PC-9 (cell line): ENCODE results near the gene XCR1. TPM values are rescaled to one million over a fixed set of nuclear protein-coding genes. Genes with fewer than 3 reads are reported as not detected.

Source experiments
- BruUV-seq: library from RNA; stranded (reverse); fragments of 400-500 nt; replicated peaks from 2 replicates; lab custom pipeline; 2021; lab: Mats Ljungman, UMichigan
- CTCF ChIA-PET: fragments of 300-600 bp; sonication (Branson Sonifier 250); formaldehyde crosslinking; loops from one replicate; lab custom pipeline; 2022; ENCODE audit warnings: antibody characterized with exemption; lab: Charles Lee
- POLR2A ChIA-PET: fragments of 300-600 bp; sonication (Branson Sonifier 250); formaldehyde crosslinking; loops from one replicate; lab custom pipeline; 2022; ENCODE audit warnings: antibody characterized with exemption; ENCODE audit not compliant: unreplicated experiment; lab: Charles Lee
- DNase-seq, 2 experiments: peaks; one replicate each; pipeline versions ENCODE4 v3.0.0 to v3.0.0-alpha.2; 2015 to 2022; ENCODE audit warnings: mixed read lengths in 1 of 2
- H2AFZ ChIP-seq: fragments of 200-600 bp; sonication (generic); 2 replicates; pipeline ENCODE4 v1.8.1; 2017; ENCODE audit warnings: antibody characterized with exemption
- H3F3A ChIP-seq: fragments of 200-600 bp; sonication (generic); 2 replicates; pipeline ENCODE4 v1.8.1; 2017; ENCODE audit warnings: antibody characterized with exemption, mild to moderate bottlenecking, low read depth; ENCODE audit not compliant: insufficient read depth
- H3K27ac ChIP-seq: fragments of 200-600 bp; sonication (generic); 2 replicates; pipeline ENCODE4 v1.6.1; 2016; ENCODE audit warnings: mixed run types
- H3K27me3 ChIP-seq: fragments of 200-600 bp; sonication (generic); 2 replicates; pipeline ENCODE4 v1.6.1; 2016; ENCODE audit warnings: low read depth, mixed run types; ENCODE audit not compliant: insufficient read depth
- H3K36me3 ChIP-seq: fragments of 200-600 bp; sonication (generic); 2 replicates; pipeline ENCODE4 v1.6.1; 2016; ENCODE audit warnings: low read depth, mixed run types
- H3K4me1 ChIP-seq: fragments of 200-600 bp; sonication (generic); replicated peaks from 2 replicates; pipeline ENCODE4 v1.6.1; 2016; ENCODE audit warnings: mixed run types; ENCODE audit not compliant: insufficient read depth
- H3K4me2 ChIP-seq: fragments of 200-600 bp; sonication (generic); 2 replicates; pipeline ENCODE4 v1.6.1; 2017; ENCODE audit warnings: mixed run types
- H3K4me3 ChIP-seq: fragments of 200-600 bp; sonication (generic); 2 replicates; pipeline ENCODE4 v1.6.1; 2016; ENCODE audit warnings: mixed run types
- H3K79me2 ChIP-seq: fragments of 200-600 bp; sonication (generic); 2 replicates; pipeline ENCODE4 v1.6.1; 2017; ENCODE audit warnings: low read depth, mixed run types
- H3K9me2 ChIP-seq: fragments of 200-600 bp; sonication (generic); 2 replicates; pipeline ENCODE4 v1.8.1; 2017; ENCODE audit warnings: mild to moderate bottlenecking; ENCODE audit not compliant: insufficient read depth
- H3K9me3 ChIP-seq: fragments of 200-600 bp; sonication (generic); 2 replicates; pipeline ENCODE4 v1.8.1; 2016; ENCODE audit warnings: low read depth; ENCODE audit not compliant: insufficient read depth
- H4K20me1 ChIP-seq: fragments of 200-600 bp; sonication (generic); 2 replicates; pipeline ENCODE4 v1.8.1; 2017; ENCODE audit not compliant: insufficient read depth
- EZH2 ChIP-seq: fragments of 200-600 bp; sonication (generic); IDR thresholded peaks from 2 replicates; pipeline ENCODE4 v1.8.0; 2017; ENCODE audit warnings: antibody characterized with exemption, low read depth
- intact Hi-C: fragments of 100-400 bp; cut with micrococcal nuclease; formaldehyde crosslinking; loops from one replicate; pipeline ENCODE4 v1.10.0; 2022; ENCODE audit not compliant: unreplicated experiment
- total RNA-seq: library from RNA; stranded (reverse); gene quantifications from 2 replicates; pipeline ENCODE4 v1.2.3, GENCODE V29; 2021
- TF ChIP-seq, protein P1 (sequence below): fragments of 200-600 bp; sonication (generic); conservative IDR thresholded peaks from 2 replicates; pipeline ENCODE4 v1.6.1; 2017; ENCODE audit warnings: mixed run types, antibody characterized with exemption, mild to moderate bottlenecking, moderate library complexity

The XCR1 gene
- total RNA-seq, 1 experiment from 2014 or later, result 0.13 TPM

DNA sequence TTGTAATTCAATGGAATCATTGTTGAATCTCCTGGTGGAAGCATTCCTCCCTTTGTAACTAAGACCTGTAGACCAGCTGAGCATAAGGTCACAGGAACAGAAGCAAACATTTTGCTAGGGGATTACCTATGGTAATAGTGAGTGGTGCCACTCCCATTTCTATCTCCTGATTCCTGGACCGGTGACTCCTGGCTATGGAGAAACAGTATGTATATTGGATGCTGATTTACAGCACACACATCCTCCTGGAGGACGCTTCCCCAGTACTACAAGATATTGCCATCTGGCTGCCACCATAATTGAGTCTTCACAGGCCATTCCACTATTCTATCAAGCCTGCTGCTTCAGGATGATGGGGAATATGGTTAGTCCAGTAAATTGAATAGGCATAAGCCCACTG, 33.3 kb upstream of the XCR1 start:
- CTCF ChIA-PET, result no interaction called here
- Histone ChIP-seq H4K20me1 (no peaks in the 10 kb centered on the region), H3K36me3 (no peaks in the 10 kb centered on the region), H3K27ac (no peak overlapping the region), H3K27me3 (no peaks in the 10 kb centered on the region), H3K9me2 (no peaks in the 10 kb centered on the region), H3F3A (peaks cover 4% of the 10 kb centered on the region), H3K4me2 (no peak overlapping the region), H2AFZ (no peak overlapping the region), H3K9me3 (no peaks in the 10 kb centered on the region), H3K79me2 (no peaks in the 10 kb centered on the region), H3K4me3 (no peak overlapping the region), H3K4me1 (peaks cover 8% of the 10 kb centered on the region)
- no TSS peak for BruUV-seq
- TF ChIP-seq EZH2, result no peak
- TF ChIP-seq, protein P1, sequence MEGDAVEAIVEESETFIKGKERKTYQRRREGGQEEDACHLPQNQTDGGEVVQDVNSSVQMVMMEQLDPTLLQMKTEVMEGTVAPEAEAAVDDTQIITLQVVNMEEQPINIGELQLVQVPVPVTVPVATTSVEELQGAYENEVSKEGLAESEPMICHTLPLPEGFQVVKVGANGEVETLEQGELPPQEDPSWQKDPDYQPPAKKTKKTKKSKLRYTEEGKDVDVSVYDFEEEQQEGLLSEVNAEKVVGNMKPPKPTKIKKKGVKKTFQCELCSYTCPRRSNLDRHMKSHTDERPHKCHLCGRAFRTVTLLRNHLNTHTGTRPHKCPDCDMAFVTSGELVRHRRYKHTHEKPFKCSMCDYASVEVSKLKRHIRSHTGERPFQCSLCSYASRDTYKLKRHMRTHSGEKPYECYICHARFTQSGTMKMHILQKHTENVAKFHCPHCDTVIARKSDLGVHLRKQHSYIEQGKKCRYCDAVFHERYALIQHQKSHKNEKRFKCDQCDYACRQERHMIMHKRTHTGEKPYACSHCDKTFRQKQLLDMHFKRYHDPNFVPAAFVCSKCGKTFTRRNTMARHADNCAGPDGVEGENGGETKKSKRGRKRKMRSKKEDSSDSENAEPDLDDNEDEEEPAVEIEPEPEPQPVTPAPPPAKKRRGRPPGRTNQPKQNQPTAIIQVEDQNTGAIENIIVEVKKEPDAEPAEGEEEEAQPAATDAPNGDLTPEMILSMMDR, result no peak
- POLR2A ChIA-PET, result no interaction called here
- no peak for DNase-seq
- intact Hi-C loops, result no loop called here

DNA sequence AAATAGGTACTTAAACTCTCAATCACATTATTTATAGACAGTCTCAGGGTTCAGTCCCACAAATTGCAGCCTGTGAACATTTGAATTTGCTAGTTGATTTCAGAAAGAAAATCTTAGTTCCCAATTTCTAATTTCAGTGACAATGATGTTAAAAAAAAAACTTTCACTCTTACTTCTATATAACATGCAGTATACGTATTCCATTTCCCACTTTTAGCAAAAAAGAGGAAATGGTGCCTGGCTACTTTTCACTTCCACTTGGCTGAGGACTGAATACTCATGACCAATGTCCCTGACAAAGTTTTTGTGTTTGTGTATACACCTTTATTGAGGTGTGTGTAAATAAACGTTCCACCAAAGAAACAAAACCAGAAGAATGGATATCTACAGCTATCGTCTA, 32.1 kb upstream of the XCR1 start:
- TF ChIP-seq, protein P1, result no peak
- no peak for TF ChIP-seq EZH2
- H3K9me2 ChIP-seq, result no peaks in the 10 kb centered on the region
- H3F3A ChIP-seq, result no peaks in the 10 kb centered on the region
- no peaks in the 10 kb centered on the region for H4K20me1 ChIP-seq
- H3K4me1 ChIP-seq, result no peaks in the 10 kb centered on the region
- no TSS peak for BruUV-seq
- H3K36me3 ChIP-seq, result no peaks in the 10 kb centered on the region
- no peaks in the 10 kb centered on the region for H3K27me3 ChIP-seq
- no peak overlapping the region for H2AFZ ChIP-seq
- H3K4me3 ChIP-seq, result no peak overlapping the region
- no peaks in the 10 kb centered on the region for H3K79me2 ChIP-seq
- ChIA-PET POLR2A (no interaction called here), CTCF (interaction anchor here (0.5 kb wide), 1 partner anchor 79 kb away, joined by 3 read pairs; no protein-coding TSS in a partner anchor)
- no peak overlapping the region for H3K27ac ChIP-seq
- no peak for DNase-seq
- intact Hi-C loops, result no loop called here
- H3K4me2 ChIP-seq, result no peak overlapping the region
- no peaks in the 10 kb centered on the region for H3K9me3 ChIP-seq

DNA sequence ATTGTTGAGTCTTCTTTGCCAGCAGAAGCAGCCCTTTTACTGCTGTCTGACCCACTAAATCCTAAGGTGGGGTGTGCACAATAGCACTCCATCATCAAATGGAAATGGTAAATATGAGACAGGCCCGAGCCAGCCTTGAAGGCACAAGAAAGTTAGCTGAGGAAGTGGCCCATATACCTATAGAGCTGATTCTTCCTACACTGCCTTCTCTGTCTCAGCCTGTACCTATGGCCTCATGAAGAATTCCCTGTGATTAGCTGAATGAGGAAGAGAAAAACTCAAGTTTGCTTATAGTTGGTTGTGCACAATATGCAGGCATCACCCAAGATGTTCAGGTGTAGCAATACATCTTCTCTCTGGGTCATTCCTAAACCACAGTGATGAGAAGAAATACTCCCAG, 31.7 kb upstream of the XCR1 start:
- POLR2A ChIA-PET, result no interaction called here

More for the DNA sequence above, 31.7 kb upstream of the XCR1 start:
- Histone ChIP-seq H3K27ac (no peak overlapping the region), H3K9me2 (no peaks in the 10 kb centered on the region), H4K20me1 (no peaks in the 10 kb centered on the region), H3F3A (no peaks in the 10 kb centered on the region), H3K36me3 (no peaks in the 10 kb centered on the region), H3K27me3 (no peaks in the 10 kb centered on the region), H3K79me2 (no peaks in the 10 kb centered on the region), H3K9me3 (no peaks in the 10 kb centered on the region), H2AFZ (no peak overlapping the region), H3K4me3 (no peak overlapping the region), H3K4me2 (no peak overlapping the region), H3K4me1 (no peaks in the 10 kb centered on the region)
- BruUV-seq, result no TSS peak
- CTCF ChIA-PET, result interaction anchor here (0.5 kb wide), 1 partner anchor 79 kb away, joined by 3 read pairs; no protein-coding TSS in a partner anchor
- no peak for DNase-seq
- TF ChIP-seq, protein P1, result no peak
- no peak for TF ChIP-seq EZH2
- intact Hi-C loops, result no loop called here
